ENCODE measurements around the gene CNTD1.
A peak's percentile ranks its signal among the peaks of the same experiment; 100 is the strongest.

CNTD1 gene, protein sequence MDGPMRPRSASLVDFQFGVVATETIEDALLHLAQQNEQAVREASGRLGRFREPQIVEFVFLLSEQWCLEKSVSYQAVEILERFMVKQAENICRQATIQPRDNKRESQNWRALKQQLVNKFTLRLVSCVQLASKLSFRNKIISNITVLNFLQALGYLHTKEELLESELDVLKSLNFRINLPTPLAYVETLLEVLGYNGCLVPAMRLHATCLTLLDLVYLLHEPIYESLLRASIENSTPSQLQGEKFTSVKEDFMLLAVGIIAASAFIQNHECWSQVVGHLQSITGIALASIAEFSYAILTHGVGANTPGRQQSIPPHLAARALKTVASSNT

DNA sequence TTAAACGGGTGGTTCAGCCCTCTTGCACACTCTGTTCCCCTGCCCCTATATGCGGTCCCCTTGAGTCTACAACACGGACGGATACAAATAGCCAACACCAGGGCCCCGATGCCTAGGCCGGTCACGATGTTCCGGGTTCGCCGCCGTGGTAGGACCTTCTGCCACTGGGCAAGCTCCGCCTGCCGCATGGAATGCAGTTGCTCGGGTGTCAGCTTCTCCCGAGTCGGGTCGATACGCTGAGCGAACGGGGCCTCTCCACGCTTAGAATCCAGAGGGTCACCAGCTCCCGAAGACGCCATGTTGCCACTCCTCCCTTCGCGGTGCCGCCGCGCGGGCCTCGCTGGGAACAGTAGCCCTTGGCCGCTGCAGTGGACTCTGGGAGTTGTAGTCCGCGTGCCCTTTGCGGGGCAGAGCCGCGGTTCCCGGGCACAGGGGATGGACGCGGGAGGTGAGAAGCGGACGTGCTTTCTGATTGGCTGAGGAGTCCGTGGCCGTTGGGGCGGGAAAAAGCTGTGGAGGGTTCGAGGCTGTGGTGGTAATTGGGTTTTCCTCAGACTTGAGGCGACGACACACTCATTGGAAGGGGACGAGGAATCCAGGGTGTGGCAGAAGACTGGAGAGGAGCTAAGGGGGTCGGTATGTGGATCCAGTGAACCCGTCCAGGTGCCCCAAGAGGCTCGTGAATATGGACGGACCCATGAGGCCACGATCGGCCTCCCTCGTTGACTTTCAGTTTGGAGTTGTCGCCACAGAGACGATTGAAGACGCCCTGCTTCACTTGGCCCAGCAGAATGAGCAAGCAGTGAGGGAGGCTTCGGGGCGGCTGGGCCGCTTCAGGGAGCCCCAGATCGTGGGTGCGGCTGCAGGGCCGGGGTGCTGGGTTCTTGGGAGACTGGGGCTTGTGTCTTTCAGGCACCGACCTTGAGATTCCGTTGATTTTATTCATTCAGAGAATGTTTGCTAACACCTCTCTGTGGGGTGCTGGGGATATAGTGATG lies at the start of gene CNTD1, which contains the start of gene COA3:
Gene CNTD1 (plus strand): TSS at position 479 of the 998 bp plus-strand sequence. CDS start 207 bp downstream, at position 686.
Gene COA3 (minus strand): TSS at position 322 of the 998 bp plus-strand sequence. CDS start 23 bp downstream, at position 299.
- no peak for TF ChIP-seq CTCF (conservative IDR thresholded peaks at IDR 0.05; ENCODE audit: control insufficient read depth, insufficient read depth, low read depth, low read length)

DNA sequence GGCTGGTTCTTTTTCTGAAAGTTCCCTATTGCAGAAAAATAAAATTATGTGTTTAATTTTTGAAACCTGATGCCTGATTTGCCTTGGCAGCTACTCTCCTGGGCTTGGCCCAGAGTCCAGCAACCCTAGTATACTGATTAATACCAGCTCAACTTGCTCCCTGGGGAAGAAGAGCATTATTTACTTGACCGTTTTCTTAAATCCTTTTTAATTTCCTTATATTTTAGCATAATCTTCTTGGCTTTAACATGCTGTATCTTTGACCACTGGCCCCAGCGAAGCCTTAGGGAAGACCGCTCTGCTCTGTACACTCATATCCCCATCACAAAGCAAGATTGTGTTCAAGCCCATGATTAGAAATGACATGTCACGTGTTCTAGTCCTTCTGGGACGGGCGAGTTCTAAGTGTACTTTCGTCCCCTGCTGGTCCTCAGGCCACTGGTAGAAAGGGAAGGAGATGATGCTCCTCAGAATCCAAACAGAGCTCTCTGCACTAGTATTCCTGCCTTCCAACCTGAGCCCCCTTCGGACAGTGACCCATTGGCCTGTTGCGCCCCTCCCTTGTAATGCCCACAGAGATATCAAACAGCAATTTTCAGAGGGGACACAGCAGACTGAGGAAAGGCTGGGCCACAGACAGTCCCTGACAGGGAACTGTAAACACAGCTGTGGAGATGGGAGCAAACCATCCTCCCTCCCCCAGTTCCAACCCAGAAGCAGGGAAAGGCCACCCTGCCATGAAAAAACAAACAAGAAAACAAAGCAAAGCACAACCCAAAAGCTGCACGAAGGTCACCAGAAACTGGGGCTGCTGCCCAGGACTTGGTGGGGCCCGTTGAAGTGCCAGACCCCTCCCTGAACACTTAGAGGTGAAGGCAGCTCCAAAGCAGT lies 49.5 kb upstream of the CNTD1 start:
- H3K4me3 ChIP-seq (ENCODE audit: control insufficient read depth, low read depth, low read length) = no peak overlapping the region
- DNase-seq (ENCODE audit: low read depth) = peak; percentile 48
- TF ChIP-seq CTCF (conservative IDR thresholded peaks at IDR 0.05; ENCODE audit: control insufficient read depth, insufficient read depth, low read depth, low read length) = no peak

More for the DNA sequence above, at the start of gene CNTD1, which contains the start of gene COA3:
- peak within 1 kb of the TSS; percentile 94 for H3K4me3 ChIP-seq (ENCODE audit: control insufficient read depth, low read depth, low read length)
- peak; percentile 82 for DNase-seq (ENCODE audit: low read depth)

- no peak for TF ChIP-seq CTCF (conservative IDR thresholded peaks at IDR 0.05; ENCODE audit: control insufficient read depth, insufficient read depth, low read depth, low read length)
- H3K4me3 ChIP-seq (ENCODE audit: control insufficient read depth, low read depth, low read length) = no peak overlapping the region
- DNase-seq (ENCODE audit: low read depth) = no peak
Measured at GRCh38 chr17:42750739-42751344, 47.8 kb upstream of the CNTD1 start.

DNA sequence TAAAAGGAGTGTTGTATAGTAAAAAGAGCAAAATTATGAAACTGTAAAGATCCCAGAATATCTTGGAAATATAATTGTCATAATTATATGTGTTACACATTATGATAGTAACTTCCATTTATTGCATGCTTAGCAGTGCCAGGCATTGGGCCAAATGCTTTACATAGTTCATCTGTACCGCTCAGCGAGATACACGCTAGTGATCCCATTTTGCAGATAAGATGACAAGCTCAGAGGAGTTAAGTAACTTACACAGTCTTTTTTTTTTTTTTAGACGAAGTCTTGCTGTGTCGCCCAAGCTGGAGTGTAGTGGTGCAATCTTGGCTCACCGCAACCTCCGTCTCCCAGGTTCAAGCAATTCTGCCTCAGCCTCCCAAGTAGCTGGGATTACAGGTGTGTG lies 47.0 kb upstream of the CNTD1 start:
- no peak for DNase-seq (ENCODE audit: low read depth)
- no peak for TF ChIP-seq CTCF (conservative IDR thresholded peaks at IDR 0.05; ENCODE audit: control insufficient read depth, insufficient read depth, low read depth, low read length)
- no peak overlapping the region for H3K4me3 ChIP-seq (ENCODE audit: control insufficient read depth, low read depth, low read length)

- peak; percentile 94 for DNase-seq (ENCODE audit: low read depth)
- TF ChIP-seq CTCF (conservative IDR thresholded peaks at IDR 0.05; ENCODE audit: control insufficient read depth, insufficient read depth, low read depth, low read length) = no peak
- H3K4me3 ChIP-seq (ENCODE audit: control insufficient read depth, low read depth, low read length) = no peak overlapping the region
Measured at GRCh38 chr17:42754782-42755181, 43.9 kb upstream of the CNTD1 start.
